AG20443 (cell line): Measurements from ENCODE around the gene TAS2R10.

Experiments
- DNase-seq: peaks from one replicate; pipeline ENCODE4 v3.0.0; 2012; ENCODE audit warnings: low spot score, mixed read lengths

Gene TAS2R10

DNA sequence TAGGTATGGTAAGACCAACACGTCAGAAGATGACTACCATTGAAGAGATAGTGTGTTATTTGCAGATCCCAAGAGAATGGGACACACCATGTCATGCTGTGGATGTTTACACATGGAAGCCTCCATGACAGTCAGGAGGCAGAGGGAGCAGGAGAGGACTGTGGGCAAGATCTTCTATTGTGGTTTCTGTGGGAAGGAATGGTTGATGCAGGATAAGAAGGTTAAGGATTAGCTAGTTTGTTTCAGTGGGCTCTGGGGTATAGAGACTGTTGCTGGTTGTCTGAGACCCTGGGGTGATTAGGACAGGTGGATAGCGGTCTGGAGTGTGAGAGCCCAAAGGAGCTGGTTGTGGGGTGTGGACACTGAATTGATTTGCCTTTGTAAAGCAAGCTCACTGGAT lies 47.1 kb downstream of the TAS2R10 start:
- no peak for DNase-seq
